K562 (cell line): ENCODE data around the gene GLRX3. TPM values are rescaled to one million over a fixed set of nuclear protein-coding genes. Genes with fewer than 3 reads are reported as not detected.

ENCODE experiments used
- ARID4B ChIP-seq: sonication (generic); formaldehyde crosslinking; IDR thresholded peaks from 2 replicates; pipeline ENCODE4 v1.8.0; 2022; ENCODE audit warnings: mild to moderate bottlenecking, missing genetic modification reagents
- HIVEP1 ChIP-seq: fragments of 250-450 bp; sonication (Bioruptor Pico); IDR thresholded peaks from 2 replicates; pipeline ENCODE4 v1.4.0; 2020; ENCODE audit warnings: mild to moderate bottlenecking
- HOMEZ ChIP-seq: fragments of 250-450 bp; sonication (Bioruptor Pico); IDR thresholded peaks from 2 replicates; pipeline ENCODE4 v1.4.0; 2020; ENCODE audit warnings: mild to moderate bottlenecking, moderate library complexity
- KAT8 ChIP-seq: fragments of 450-650 bp; IDR thresholded peaks from 2 replicates; pipeline ENCODE4 v1.6.1; 2016; ENCODE audit warnings: low read depth, mild to moderate bottlenecking
- KDM1A ChIP-seq, 2 experiments: fragments of 450-650 bp; IDR thresholded peaks; 2 replicates each; pipeline ENCODE4 v1.6.1; 2016; ENCODE audit warnings: mild to moderate bottlenecking in 2 of 2
- MYBL2 ChIP-seq, 2 experiments: fragments of 450-650 bp in 1 of 2; sonication (generic) in 1 of 2; formaldehyde crosslinking in 1 of 2; IDR thresholded peaks; 2 replicates each; pipeline versions ENCODE4 v1.6.1 to v1.8.1; 2017 to 2022; ENCODE audit warnings: borderline replicate concordance in 1 of 2, inconsistent platforms in 1 of 2, low read depth in 1 of 2, mild to moderate bottlenecking in 1 of 2, missing genetic modification reagents in 1 of 2, moderate library complexity in 1 of 2
- PML ChIP-seq: IDR thresholded peaks from 2 replicates; pipeline ENCODE4 v1.6.1; 2012; ENCODE audit warnings: low read length, inconsistent platforms
- TAF9B ChIP-seq: fragments of 450-650 bp; IDR thresholded peaks from 2 replicates; pipeline ENCODE4 v1.6.1; 2018; ENCODE audit warnings: mild to moderate bottlenecking; ENCODE audit not compliant: partially characterized antibody
- TEAD4 ChIP-seq, 2 experiments: sonication (generic) in 1 of 2; formaldehyde crosslinking in 1 of 2; IDR thresholded peaks; 2 replicates each; pipeline versions ENCODE4 v1.6.1 to v1.8.0; 2012 to 2022; ENCODE audit warnings: borderline replicate concordance in 1 of 2, inconsistent platforms in 1 of 2, low read length in 1 of 2, mild to moderate bottlenecking in 1 of 2, missing genetic modification reagents in 1 of 2
- ZBTB11 ChIP-seq, 3 experiments: fragments of 200-800 bp in 1 of 3; fragments of 250-450 bp in 1 of 3; fragments of 450-650 bp in 1 of 3; sonication (Bioruptor Pico) in 1 of 3; sonication (Bioruptor generic) in 1 of 3; formaldehyde crosslinking in 1 of 3; IDR thresholded peaks; 2 replicates each; pipeline versions ENCODE4 v1.6.1 to v1.8.0; 2016 to 2022; ENCODE audit warnings: mild to moderate bottlenecking in 2 of 3, missing genetic modification characterization in 2 of 3, missing compliant biosample characterization in 1 of 3, moderate library complexity in 1 of 3
- ZC3H11A ChIP-seq: IDR thresholded peaks from 2 replicates; pipeline ENCODE4 v1.6.1; 2012; ENCODE audit warnings: low read depth, low read length, improper control_type of control experiment
- ZFX ChIP-seq: sonication (generic); formaldehyde crosslinking; IDR thresholded peaks from 2 replicates; pipeline ENCODE4 v1.8.0; 2022; ENCODE audit warnings: mild to moderate bottlenecking, missing genetic modification reagents, moderate library complexity
- ZNF146 ChIP-seq: IDR thresholded peaks from one replicate; pipeline ENCODE4 v1.6.1; 2018; ENCODE audit warnings: missing compliant biosample characterization; ENCODE audit not compliant: unreplicated experiment
- ZNF232 ChIP-seq: sonication (generic); formaldehyde crosslinking; IDR thresholded peaks from 2 replicates; pipeline ENCODE4 v1.8.0; 2022; ENCODE audit warnings: mild to moderate bottlenecking, missing genetic modification reagents
- ZNF253 ChIP-seq: fragments of 250-450 bp; sonication (Bioruptor Pico); conservative IDR thresholded peaks from 2 replicates; pipeline ENCODE4 v1.6.1; 2021; ENCODE audit warnings: mild to moderate bottlenecking
- ZNF444 ChIP-seq: fragments of 250-450 bp; sonication (Bioruptor Pico); IDR thresholded peaks from 2 replicates; pipeline ENCODE4 v1.4.0; 2020; ENCODE audit warnings: mild to moderate bottlenecking, moderate library complexity
- ZZZ3 ChIP-seq: fragments of 450-650 bp; IDR thresholded peaks from 2 replicates; pipeline ENCODE4 v1.6.1; 2016; ENCODE audit warnings: antibody characterized with exemption, mild to moderate bottlenecking, moderate library complexity
- polyA plus RNA-seq, 8 experiments: library from polyadenylated mRNA; depleted of rRNA in 4 of 8; stranded (reverse) in 5 of 8; unstranded in 3 of 8; fragments of >200 nt; fragmentation: Nextera tagmentation in 2 of 8; fragmentation: Illumina TruSeq in 1 of 8; extraction: Ambion mirVana in 2 of 8; extraction: Trizol in 1 of 8; gene quantifications; 2 replicates each; pipeline versions ENCODE4 v1.2.1 to v1.2.3, GENCODE V29; 2011 to 2014; ENCODE audit warnings: inconsistent platforms in 1 of 8, missing spikeins in 1 of 8
- total RNA-seq, 7 experiments: library from RNA; depleted of rRNA in 6 of 7; stranded (reverse); fragments of >200 nt in 6 of 7; fragmentation: Illumina TruSeq in 2 of 7; extraction: Trizol in 2 of 7; gene quantifications; 2 replicates each; pipeline versions ENCODE4 v1.2.1 to v1.2.3, GENCODE V29; 2011 to 2021; ENCODE audit warnings: low replicate concordance in 1 of 7

GLRX3 gene
- total and polyA plus RNA-seq, 9 of the 15 experiments (the other 6 are each of a cell fraction or from before 2014, with no cell fraction given): 115 to 190 (median 169) TPM

GRCh38 chr10:130110246-130111112 lies 25.7 kb upstream of the GLRX3 start, which contains the start of gene C10orf143 (continued):
- TF ChIP-seq ARID4B (CRISPR knock-in tag): peak; percentile 44; the same call in 1 of the 2 replicates
- no peak for TF ChIP-seq HOMEZ (CRISPR knock-in tag)
- TF ChIP-seq ZFX: peak; percentile 99
- no peak for TF ChIP-seq ZNF146
- TF ChIP-seq ZNF444 (CRISPR knock-in tag): no peak
- TF ChIP-seq ZNF253 (CRISPR knock-in tag): no peak
- peak; percentile 96 for TF ChIP-seq ZZZ3
- no peak for TF ChIP-seq HIVEP1
- no peak for TF ChIP-seq MYBL2 (IDR thresholded peaks at IDR 0.05; ENCODE audit: low read depth)
- no peak for TF ChIP-seq MYBL2 (CRISPR knock-in tag; IDR thresholded peaks at IDR 0.05; ENCODE audit: borderline replicate concordance)
- no peak for TF ChIP-seq ZC3H11A
- no peak for TF ChIP-seq KAT8
- TF ChIP-seq ZBTB11 (CRISPR knock-in tag; IDR thresholded peaks at IDR 0.05): no peak
- no peak for TF ChIP-seq KDM1A (IDR thresholded peaks at IDR 0.05)
- peak; percentile 49 for TF ChIP-seq TAF9B
- TF ChIP-seq ZNF232 (CRISPR knock-in tag): no peak
- peak; percentile 20; the same call in 1 of the 2 replicates for TF ChIP-seq PML
- TF ChIP-seq TEAD4 (IDR thresholded peaks at IDR 0.05; ENCODE audit: low read length): no peak
- no peak for TF ChIP-seq TEAD4 (CRISPR knock-in tag; IDR thresholded peaks at IDR 0.05; ENCODE audit: borderline replicate concordance)
